Activated T-helper 17 cell treated with anti-CD3 and anti-CD28 coated beads, Interleukin-2, amount 50 U/mL, for 72 hours (primary cell): ENCODE data around the gene BCL6. TPM values are rescaled to one million over a fixed set of nuclear protein-coding genes. Genes with fewer than 3 reads are reported as not detected.

Experiments
- ATAC-seq: fragments of 150-1000 bp; cut with Tn5 transposase; replicated peaks from 2 replicates; pipeline ENCODE4 v1.10.0; 2021; ENCODE audit warnings: mild to moderate bottlenecking, moderate library complexity
- H3K27ac Mint-ChIP-seq: one replicate; pipeline ENCODE4 v1.8.0; 2022; ENCODE audit warnings: mixed read lengths
- H3K27me3 Mint-ChIP-seq: one replicate; pipeline ENCODE4 v1.8.0; 2022; ENCODE audit warnings: mixed read lengths
- H3K36me3 Mint-ChIP-seq: one replicate; pipeline ENCODE4 v1.8.0; 2022; ENCODE audit warnings: low read depth, mild to moderate bottlenecking, mixed read lengths
- H3K4me1 Mint-ChIP-seq: one replicate; pipeline ENCODE4 v1.8.0; 2022; ENCODE audit warnings: mixed read lengths
- H3K4me3 Mint-ChIP-seq: one replicate; pipeline ENCODE4 v1.8.0; 2022; ENCODE audit warnings: mild to moderate bottlenecking, mixed read lengths
- H3K9me3 Mint-ChIP-seq: one replicate; pipeline ENCODE4 v1.8.0; 2022; ENCODE audit warnings: mixed read lengths
- total RNA-seq, 2 donors: library from RNA; stranded (reverse); gene quantifications; one replicate each; pipeline ENCODE4 v1.2.3, GENCODE V29; 2022

The BCL6 gene
- total RNA-seq: 100 to 1,000 TPM in 1 of 2 donors, 10 to 100 TPM in 1; 67.5 to 143 TPM

DNA sequence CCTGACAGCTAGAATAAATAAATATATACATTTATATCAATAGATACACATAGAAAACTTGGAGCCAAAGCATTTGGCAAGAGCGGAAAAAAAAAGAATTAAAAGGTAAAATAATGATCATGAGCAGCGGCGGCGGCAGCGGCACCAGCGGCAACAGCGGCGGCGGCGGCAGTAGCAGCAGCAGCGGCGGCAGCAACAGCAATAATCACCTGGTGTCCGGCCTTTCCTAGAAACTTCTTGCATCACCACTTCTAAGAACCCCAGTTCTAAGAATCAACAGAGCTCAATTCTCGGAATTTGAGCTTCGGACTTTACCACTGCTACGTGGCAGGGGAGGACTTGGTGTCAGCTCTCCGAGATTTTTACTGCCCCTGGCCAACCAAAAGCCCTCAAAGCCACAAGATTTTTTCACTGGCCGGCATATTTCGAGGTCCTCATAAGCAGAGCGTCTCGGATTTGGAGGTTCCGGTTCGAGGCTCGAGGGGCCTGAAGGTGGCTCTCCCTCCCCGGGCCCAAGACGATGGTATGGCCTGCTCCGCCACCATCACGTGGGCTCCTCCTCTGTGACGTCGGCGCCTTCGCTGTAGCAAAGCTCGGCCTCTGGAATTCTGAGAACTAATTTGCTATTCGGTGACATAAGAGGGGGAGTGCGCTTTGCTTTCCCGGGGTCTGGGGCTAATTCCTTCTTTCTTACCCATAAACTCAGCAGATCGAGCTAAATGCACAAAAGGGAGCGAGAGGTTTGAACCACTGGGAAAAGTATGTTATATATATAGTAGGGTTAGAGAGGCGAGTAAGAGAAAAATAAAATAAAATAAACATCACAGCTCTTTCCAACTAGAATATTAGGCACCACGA, at the start of gene BCL6:
Gene BCL6, minus strand, starts transcription at position 268 of the 858 bp plus-strand sequence. CDS start 11,775 bp downstream, outside the sequence.
- peak; percentile 61 for ATAC-seq
- peaks cover 27% of the 10 kb centered on the region for H3K4me1 Mint-ChIP-seq

DNA sequence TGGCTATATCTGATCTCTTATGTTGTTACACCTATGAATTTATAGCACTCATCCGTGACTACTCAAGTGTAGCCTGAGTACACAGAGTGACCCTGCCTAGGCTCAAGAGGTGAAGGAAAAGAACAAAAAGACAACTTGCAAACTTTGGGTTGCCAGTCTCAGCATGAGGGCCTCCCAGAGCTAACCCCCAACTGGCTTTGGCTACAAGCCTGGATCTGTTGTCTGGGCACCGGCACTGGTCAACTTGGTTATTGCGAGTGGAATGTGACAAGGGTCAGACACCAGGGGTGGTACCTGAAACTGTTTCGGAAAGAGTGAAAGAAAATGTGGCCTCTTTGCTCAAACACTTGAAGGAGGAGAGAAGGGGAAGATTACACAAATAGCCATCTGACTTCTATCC, 49.5 kb upstream of the BCL6 start:
- H3K9me3 Mint-ChIP-seq: peaks cover 4% of the 10 kb centered on the region
- H3K27ac Mint-ChIP-seq: no peak overlapping the region

More for the DNA sequence above, at the start of gene BCL6:
- peaks cover 58% of the 10 kb centered on the region for H3K36me3 Mint-ChIP-seq
- H3K27ac Mint-ChIP-seq: peak within 1 kb of the TSS; percentile 100
- no peaks in the 10 kb centered on the region for H3K9me3 Mint-ChIP-seq
- H3K27me3 Mint-ChIP-seq: no peaks in the 10 kb centered on the region
- H3K4me3 Mint-ChIP-seq: peak within 1 kb of the TSS; percentile 100

GRCh38 chr3:187793618-187794017, 48.4 kb upstream of the BCL6 start:
- Mint-ChIP-seq H3K4me3 (no peak overlapping the region), H3K27me3 (no peaks in the 10 kb centered on the region), H3K4me1 (peaks cover 30% of the 10 kb centered on the region), H3K9me3 (peaks cover 4% of the 10 kb centered on the region), H3K36me3 (no peaks in the 10 kb centered on the region), H3K27ac (no peak overlapping the region)
- ATAC-seq: no peak

More for the DNA sequence above, 49.5 kb upstream of the BCL6 start:
- ATAC-seq: no peak
- Mint-ChIP-seq H3K36me3 (no peaks in the 10 kb centered on the region), H3K4me1 (peaks cover 30% of the 10 kb centered on the region), H3K27me3 (no peaks in the 10 kb centered on the region), H3K4me3 (no peak overlapping the region)

- H3K36me3 Mint-ChIP-seq: no peaks in the 10 kb centered on the region
- ATAC-seq: no peak
Measured at GRCh38 chr3:187792521-187792920, 47.3 kb upstream of the BCL6 start.

DNA sequence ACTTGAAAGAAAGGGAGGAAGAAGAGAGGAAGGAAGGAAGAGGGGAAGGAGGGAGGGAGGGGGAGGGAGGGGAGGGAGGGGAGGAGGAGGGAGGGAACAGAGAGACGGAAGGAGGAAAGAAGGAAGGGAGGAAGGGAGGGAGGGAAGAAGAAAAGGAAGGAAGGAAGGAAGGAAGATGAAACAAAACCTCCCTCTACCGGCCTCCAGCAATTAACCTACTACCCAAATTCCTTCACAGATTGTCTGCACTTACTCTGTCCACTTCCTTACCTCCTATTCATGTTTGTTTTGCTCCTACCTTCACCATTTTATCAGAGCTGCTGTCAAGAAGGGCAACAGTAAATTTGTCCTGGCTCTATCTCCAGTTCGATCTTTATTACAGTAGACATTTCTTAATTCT, 44.6 kb upstream of the BCL6 start:
- ATAC-seq: no peak
- Mint-ChIP-seq H3K36me3 (no peaks in the 10 kb centered on the region), H3K9me3 (no peaks in the 10 kb centered on the region), H3K4me3 (no peak overlapping the region), H3K27me3 (no peaks in the 10 kb centered on the region), H3K4me1 (peaks cover 18% of the 10 kb centered on the region), H3K27ac (peak overlapping the region; percentile 29)

More at GRCh38 chr3:187792521-187792920, 47.3 kb upstream of the BCL6 start:
- H3K27me3 Mint-ChIP-seq: no peaks in the 10 kb centered on the region
- H3K27ac Mint-ChIP-seq: no peak overlapping the region
- H3K4me1 Mint-ChIP-seq: peaks cover 19% of the 10 kb centered on the region
- H3K9me3 Mint-ChIP-seq: no peaks in the 10 kb centered on the region
- no peak overlapping the region for H3K4me3 Mint-ChIP-seq

DNA sequence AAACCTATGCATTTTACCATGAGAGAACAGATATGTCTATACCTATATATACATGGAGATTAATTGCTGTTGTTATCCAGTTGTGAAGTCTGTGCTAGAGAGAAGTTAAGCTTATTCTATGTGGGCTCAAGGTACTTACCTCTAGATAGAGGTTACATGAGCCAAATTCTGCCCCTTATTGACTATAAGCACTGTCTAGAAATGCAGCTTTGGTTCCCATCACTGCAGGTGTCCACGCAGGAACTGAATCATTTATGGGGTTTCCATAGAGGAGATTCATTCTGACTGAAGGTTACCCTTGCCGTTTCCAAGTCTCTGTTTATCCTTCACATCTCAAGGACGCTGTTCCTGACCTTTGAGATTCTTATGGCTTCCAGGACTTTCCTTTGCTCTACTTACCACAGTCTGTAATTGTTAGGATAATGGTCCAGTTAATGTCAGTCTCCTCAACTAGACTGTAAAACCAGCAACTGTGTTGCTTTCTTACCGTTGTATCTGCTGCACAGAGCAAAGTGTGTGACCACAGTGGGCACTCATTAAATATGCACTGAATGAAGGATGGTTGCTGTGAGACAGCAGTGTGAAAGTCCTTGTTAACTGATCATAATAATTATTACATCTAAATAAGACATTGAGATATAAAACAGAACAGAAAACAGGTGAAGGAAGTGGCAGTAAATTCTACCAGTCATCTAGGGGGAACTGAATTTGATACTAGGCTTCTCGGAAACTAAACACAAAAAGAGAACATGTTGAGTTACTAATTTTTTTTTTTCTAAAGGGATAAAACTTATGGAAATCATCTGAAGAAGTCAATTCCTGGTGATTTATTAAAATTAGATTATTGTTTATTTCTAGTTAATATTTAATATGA, 44.0 kb upstream of the BCL6 start:
- Mint-ChIP-seq H3K27ac (peak overlapping the region; percentile 82), H3K27me3 (no peaks in the 10 kb centered on the region), H3K9me3 (no peaks in the 10 kb centered on the region), H3K4me3 (peak overlapping the region; percentile 59), H3K36me3 (no peaks in the 10 kb centered on the region), H3K4me1 (peaks cover 18% of the 10 kb centered on the region)
- ATAC-seq: peak; percentile 95

- Mint-ChIP-seq H3K36me3 (no peaks in the 10 kb centered on the region), H3K4me3 (peak overlapping the region; percentile 38), H3K4me1 (peaks cover 18% of the 10 kb centered on the region), H3K27ac (peak overlapping the region; percentile 51), H3K27me3 (no peaks in the 10 kb centered on the region), H3K9me3 (no peaks in the 10 kb centered on the region)
- peak; percentile 98 for ATAC-seq
Measured at GRCh38 chr3:187783098-187783497, 37.8 kb upstream of the BCL6 start.

DNA sequence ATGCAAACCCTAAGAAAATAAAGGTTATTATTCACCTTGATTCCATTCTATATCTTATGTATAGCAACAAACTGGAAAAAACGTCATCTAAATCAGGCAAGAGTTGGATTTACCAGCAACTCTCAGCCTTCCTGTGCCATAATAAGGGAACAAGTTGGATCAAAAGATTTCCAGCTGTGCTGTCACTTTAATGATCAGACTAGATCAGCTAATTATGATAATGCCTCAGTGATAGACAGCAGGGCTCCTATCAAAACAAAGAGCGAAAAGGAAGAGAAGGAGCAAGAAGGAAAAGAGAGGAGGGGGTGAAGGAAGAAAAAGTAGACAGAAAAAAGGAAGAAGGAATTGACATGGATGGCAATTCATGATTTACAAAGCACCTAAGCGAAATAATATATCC, 36.7 kb upstream of the BCL6 start:
- Mint-ChIP-seq H3K9me3 (no peaks in the 10 kb centered on the region), H3K27ac (peak overlapping the region; percentile 78), H3K4me3 (no peak overlapping the region), H3K27me3 (no peaks in the 10 kb centered on the region), H3K4me1 (peaks cover 29% of the 10 kb centered on the region), H3K36me3 (peaks cover 6% of the 10 kb centered on the region)
- ATAC-seq: no peak

- no peaks in the 10 kb centered on the region for H3K27me3 Mint-ChIP-seq
- H3K9me3 Mint-ChIP-seq: no peaks in the 10 kb centered on the region
- no peak overlapping the region for H3K4me3 Mint-ChIP-seq
- H3K4me1 Mint-ChIP-seq: peaks cover 32% of the 10 kb centered on the region
- H3K27ac Mint-ChIP-seq: no peak overlapping the region
- no peak for ATAC-seq
- H3K36me3 Mint-ChIP-seq: peaks cover 6% of the 10 kb centered on the region
Measured at GRCh38 chr3:187781001-187781400, 35.7 kb upstream of the BCL6 start.

- Mint-ChIP-seq H3K4me1 (peaks cover 36% of the 10 kb centered on the region), H3K4me3 (no peak overlapping the region), H3K27ac (no peak overlapping the region), H3K27me3 (no peaks in the 10 kb centered on the region), H3K36me3 (peaks cover 6% of the 10 kb centered on the region), H3K9me3 (no peaks in the 10 kb centered on the region)
- ATAC-seq: no peak
Measured at GRCh38 chr3:187778726-187779125, 33.5 kb upstream of the BCL6 start.

DNA sequence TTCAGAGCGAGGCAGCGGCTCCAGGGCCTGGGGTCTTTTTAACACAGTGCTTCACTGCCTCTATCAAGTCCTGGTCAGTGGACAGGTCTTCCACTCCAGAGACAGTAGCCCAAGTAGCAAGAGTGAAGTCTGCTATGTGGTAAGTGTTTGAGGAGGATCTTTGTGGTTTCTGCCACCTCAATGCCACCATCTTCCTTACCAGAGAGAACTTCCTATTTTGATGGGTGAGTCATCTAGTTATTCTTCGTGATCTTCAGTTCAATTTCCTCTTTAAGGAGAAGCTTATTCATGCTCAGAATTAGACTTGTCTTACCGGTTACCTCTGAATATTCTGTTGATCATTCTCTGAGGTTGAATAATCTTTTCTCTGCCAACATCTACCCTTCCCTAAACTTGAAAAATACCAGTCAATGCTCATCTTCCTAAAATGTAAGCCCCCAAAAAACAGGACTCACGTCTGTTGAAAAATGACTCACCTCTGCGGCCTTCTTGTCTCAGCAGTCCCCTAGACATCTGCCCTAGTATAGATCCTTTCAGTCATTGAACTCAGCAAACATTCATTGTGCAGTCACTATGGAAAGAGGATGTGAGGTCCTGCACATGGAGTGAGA, 32.2 kb upstream of the BCL6 start:
- Mint-ChIP-seq H3K4me1 (peaks cover 30% of the 10 kb centered on the region), H3K4me3 (peak overlapping the region; percentile 40), H3K36me3 (peaks cover 6% of the 10 kb centered on the region)

DNA sequence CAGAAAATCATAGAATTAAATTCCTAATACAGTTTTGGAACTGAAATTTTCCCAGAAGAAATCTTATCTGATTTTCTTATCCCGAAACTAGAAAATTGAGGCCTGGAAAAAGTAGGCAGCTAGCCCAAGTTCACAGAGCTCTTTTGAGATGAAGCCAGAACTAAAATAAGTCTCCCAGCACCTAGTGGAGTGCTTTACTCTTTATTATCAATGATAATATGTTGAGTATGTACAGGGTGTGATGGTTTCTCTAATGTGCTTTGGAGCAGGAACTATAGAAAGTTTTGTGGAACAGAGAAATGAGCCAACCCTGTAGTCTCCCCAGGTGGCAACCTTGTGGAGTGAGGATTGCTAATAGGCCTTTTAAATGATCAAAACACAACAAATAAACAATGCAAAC, 30.3 kb upstream of the BCL6 start:
- H3K27ac Mint-ChIP-seq: no peak overlapping the region
- peaks cover 6% of the 10 kb centered on the region for H3K36me3 Mint-ChIP-seq
- no peak overlapping the region for H3K4me3 Mint-ChIP-seq
- no peak for ATAC-seq
- H3K4me1 Mint-ChIP-seq: peaks cover 26% of the 10 kb centered on the region
- H3K9me3 Mint-ChIP-seq: no peaks in the 10 kb centered on the region
- H3K27me3 Mint-ChIP-seq: no peaks in the 10 kb centered on the region

More for the DNA sequence above, 32.2 kb upstream of the BCL6 start:
- Mint-ChIP-seq H3K27me3 (no peaks in the 10 kb centered on the region), H3K27ac (peak overlapping the region; percentile 78), H3K9me3 (no peaks in the 10 kb centered on the region)
- ATAC-seq: peak; percentile 92

DNA sequence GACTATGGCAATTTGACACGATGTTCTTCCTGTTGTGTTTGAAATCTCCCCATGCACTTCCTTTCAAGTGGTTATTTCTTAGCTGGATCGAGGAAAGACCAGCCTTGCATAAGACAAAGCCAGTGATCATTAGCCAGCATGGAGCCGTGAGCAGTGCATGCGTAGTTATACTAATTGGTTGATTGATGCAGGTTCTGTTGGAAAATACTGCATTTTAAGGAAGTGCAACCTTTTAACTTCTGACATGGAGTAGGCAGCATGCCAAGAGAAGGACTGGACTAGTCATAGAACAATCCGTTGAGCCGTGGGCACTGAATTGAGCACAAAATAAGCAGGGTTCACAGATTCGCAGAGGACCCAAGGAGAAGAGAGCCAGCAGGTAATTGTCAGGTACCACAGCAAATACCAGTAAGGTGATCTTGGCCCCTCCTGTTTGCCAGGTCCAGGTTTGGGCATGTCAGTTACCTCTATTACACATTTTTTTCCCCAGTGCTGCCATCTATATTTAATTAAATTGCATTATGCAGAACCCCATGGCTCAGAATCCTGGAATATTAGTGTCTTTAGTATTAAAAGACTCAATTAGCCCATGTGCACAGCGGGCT, 29.0 kb upstream of the BCL6 start:
- Mint-ChIP-seq H3K4me3 (no peak overlapping the region), H3K9me3 (no peaks in the 10 kb centered on the region), H3K36me3 (peaks cover 6% of the 10 kb centered on the region), H3K27ac (no peak overlapping the region), H3K4me1 (peaks cover 35% of the 10 kb centered on the region), H3K27me3 (no peaks in the 10 kb centered on the region)
- ATAC-seq: no peak
